Measurements from ENCODE around the gene PRSS48.

Gene PRSS48

GRCh38 chr4:151291485-151291884 is 14.5 kb downstream of the PRSS48 start:
- peak; percentile 22 for DNase-seq (ENCODE audit: low read depth)
- no peak overlapping the region for H3K4me3 ChIP-seq (ENCODE audit: control insufficient read depth, low read depth, low read length)
- TF ChIP-seq CTCF (conservative IDR thresholded peaks at IDR 0.05; ENCODE audit: control insufficient read depth, insufficient read depth, low read depth, low read length) = no peak

GRCh38 chr4:151292038-151292437 is 15.1 kb downstream of the PRSS48 start:
- no peak overlapping the region for H3K4me3 ChIP-seq (ENCODE audit: control insufficient read depth, low read depth, low read length)
- no peak for TF ChIP-seq CTCF (conservative IDR thresholded peaks at IDR 0.05; ENCODE audit: control insufficient read depth, insufficient read depth, low read depth, low read length)
- no peak for DNase-seq (ENCODE audit: low read depth)

- H3K4me3 ChIP-seq (ENCODE audit: control insufficient read depth, low read depth, low read length) = no peak overlapping the region
- no peak for DNase-seq (ENCODE audit: low read depth)
- no peak for TF ChIP-seq CTCF (conservative IDR thresholded peaks at IDR 0.05; ENCODE audit: control insufficient read depth, insufficient read depth, low read depth, low read length)
These were observed 18.0 kb downstream of the PRSS48 start for GRCh38 chr4:151294833-151295496.

DNA sequence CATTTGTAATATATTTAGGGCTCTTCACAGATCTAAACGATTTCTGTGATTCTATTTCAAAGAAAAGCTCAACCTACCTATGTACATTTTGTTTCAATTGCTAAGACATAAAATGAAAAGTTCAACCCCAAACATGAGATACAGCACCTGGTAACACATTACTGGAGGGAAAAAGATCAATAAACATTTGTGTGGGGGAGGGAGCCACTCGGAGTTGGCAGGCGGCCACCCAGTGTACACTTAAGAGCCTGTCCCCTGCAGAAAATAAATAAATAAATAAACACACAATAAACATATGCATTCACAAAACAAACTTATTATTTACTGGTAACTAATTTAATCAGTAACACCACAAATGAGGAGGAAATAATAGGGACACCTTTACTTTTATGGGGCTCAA is 19.3 kb downstream of the PRSS48 start:
- no peak overlapping the region for H3K4me3 ChIP-seq (ENCODE audit: control insufficient read depth, low read depth, low read length)
- no peak for DNase-seq (ENCODE audit: low read depth)
- no peak for TF ChIP-seq CTCF (conservative IDR thresholded peaks at IDR 0.05; ENCODE audit: control insufficient read depth, insufficient read depth, low read depth, low read length)

DNA sequence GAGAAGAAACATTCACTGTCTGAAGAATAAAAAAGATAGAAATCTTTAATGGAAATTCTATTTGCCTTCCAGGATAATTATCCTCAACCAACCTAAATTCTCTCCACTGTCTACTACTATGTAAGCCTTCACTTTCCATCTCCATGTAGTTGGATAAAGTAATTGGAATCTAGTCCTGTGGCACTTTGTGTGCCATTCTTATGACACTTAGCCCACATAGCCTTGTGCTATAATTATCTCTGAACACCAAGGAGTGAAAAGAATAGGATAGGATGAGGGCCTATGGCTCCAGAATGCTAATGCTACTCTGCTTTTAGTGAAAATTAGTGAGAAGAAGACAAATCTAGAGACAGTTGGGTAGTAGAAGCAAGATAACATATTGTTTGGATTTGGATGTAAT is 20.2 kb downstream of the PRSS48 start:
- no peak for DNase-seq (ENCODE audit: low read depth)
- H3K4me3 ChIP-seq (ENCODE audit: control insufficient read depth, low read depth, low read length) = no peak overlapping the region
- no peak for TF ChIP-seq CTCF (conservative IDR thresholded peaks at IDR 0.05; ENCODE audit: control insufficient read depth, insufficient read depth, low read depth, low read length)

- peak; percentile 33 for DNase-seq (ENCODE audit: low read depth)
- no peak for TF ChIP-seq CTCF (conservative IDR thresholded peaks at IDR 0.05; ENCODE audit: control insufficient read depth, insufficient read depth, low read depth, low read length)
These were observed 25.5 kb downstream of the PRSS48 start for GRCh38 chr4:151302432-151302831.

GRCh38 chr4:151304226-151304625 is 27.3 kb downstream of the PRSS48 start:
- TF ChIP-seq CTCF (conservative IDR thresholded peaks at IDR 0.05; ENCODE audit: control insufficient read depth, insufficient read depth, low read depth, low read length) = no peak
- DNase-seq (ENCODE audit: low read depth) = no peak

More at GRCh38 chr4:151302432-151302831, 25.5 kb downstream of the PRSS48 start:
- no peak overlapping the region for H3K4me3 ChIP-seq (ENCODE audit: control insufficient read depth, low read depth, low read length)

More at GRCh38 chr4:151304226-151304625, 27.3 kb downstream of the PRSS48 start:
- H3K4me3 ChIP-seq (ENCODE audit: control insufficient read depth, low read depth, low read length) = no peak overlapping the region
